SK-N-SH treated with all-trans-retinoic acid at 6 μM for 48 hours (cell line): ENCODE data around the gene PLA2G12B.

Source experiments
- ATAC-seq: fragments of 200-7000 bp; cut with Tn5 transposase; 3 replicates; pipeline ENCODE4 v1.9.1; 2020; ENCODE audit warnings: mild to moderate bottlenecking, moderate library complexity
- ARNTL ChIP-seq: fragments of 450-650 bp; formaldehyde crosslinking; IDR thresholded peaks from 2 replicates; pipeline ENCODE4 v1.5.0; 2020; ENCODE audit warnings: low read depth, mild to moderate bottlenecking, moderate library complexity, borderline replicate concordance
- BACH2 ChIP-seq: fragments of 250-450 bp; sonication (Bioruptor Pico); IDR thresholded peaks from 2 replicates; pipeline ENCODE4 v1.9.0; 2021; ENCODE audit warnings: mild to moderate bottlenecking, borderline replicate concordance
- CSDC2 ChIP-seq: fragments of 250-450 bp; sonication (Bioruptor Pico); IDR thresholded peaks from 2 replicates; pipeline ENCODE4 v1.5.0; 2020; ENCODE audit warnings: mild to moderate bottlenecking, moderate library complexity
- ESRRG ChIP-seq: fragments of 250-450 bp; sonication (Bioruptor Pico); IDR thresholded peaks from 2 replicates; pipeline ENCODE4 v1.6.1; 2021; ENCODE audit warnings: mild to moderate bottlenecking
- GLIS3 ChIP-seq: fragments of 250-450 bp; sonication (Bioruptor Pico); IDR thresholded peaks from 2 replicates; pipeline ENCODE4 v1.5.0; 2020; ENCODE audit warnings: mild to moderate bottlenecking, moderate library complexity
- ISL1 ChIP-seq: fragments of 250-450 bp; sonication (Bioruptor Pico); IDR thresholded peaks from 2 replicates; pipeline ENCODE4 v2.1.2; 2022; ENCODE audit warnings: mild to moderate bottlenecking, moderate library complexity
- OSR1 ChIP-seq: fragments of 250-450 bp; sonication (Bioruptor Pico); IDR thresholded peaks from 2 replicates; pipeline ENCODE4 v1.8.0; 2022; ENCODE audit warnings: moderate library complexity, mild to moderate bottlenecking, inconsistent platforms
- PPARA ChIP-seq: fragments of 250-450 bp; sonication (Bioruptor Pico); IDR thresholded peaks from 2 replicates; pipeline ENCODE4 v1.5.0; 2020; ENCODE audit warnings: mild to moderate bottlenecking, borderline replicate concordance
- RARB ChIP-seq: fragments of 250-450 bp; sonication (Bioruptor Pico); IDR thresholded peaks from 2 replicates; pipeline ENCODE4 v1.8.0; 2021; ENCODE audit warnings: mild to moderate bottlenecking, moderate library complexity
- SNAI2 ChIP-seq: fragments of 250-450 bp; sonication (Bioruptor Pico); IDR thresholded peaks from 2 replicates; pipeline ENCODE4 v1.5.0; 2020; ENCODE audit warnings: mild to moderate bottlenecking, moderate library complexity
- TCF4 ChIP-seq: fragments of 250-450 bp; sonication (Bioruptor Pico); IDR thresholded peaks from 2 replicates; pipeline ENCODE4 v1.8.0; 2021; ENCODE audit warnings: mild to moderate bottlenecking, moderate library complexity, borderline replicate concordance
- ZC3H10 ChIP-seq: fragments of 250-450 bp; sonication (Bioruptor Pico); IDR thresholded peaks from 2 replicates; pipeline ENCODE4 v1.5.1; 2021; ENCODE audit warnings: mild to moderate bottlenecking, moderate library complexity
- ZFP3 ChIP-seq: fragments of 250-450 bp; sonication (Bioruptor Pico); IDR thresholded peaks from 2 replicates; pipeline ENCODE4 v1.5.0; 2020; ENCODE audit warnings: mild to moderate bottlenecking, moderate library complexity
- ZFP30 ChIP-seq: fragments of 450-650 bp; formaldehyde crosslinking; IDR thresholded peaks from 2 replicates; pipeline ENCODE4 v1.5.0; 2022; ENCODE audit warnings: mild to moderate bottlenecking, moderate library complexity
- ZNF565 ChIP-seq: fragments of 450-650 bp; formaldehyde crosslinking; conservative IDR thresholded peaks from 2 replicates; pipeline ENCODE4 v1.5.0; 2020; ENCODE audit warnings: low read depth, mild to moderate bottlenecking, moderate library complexity
- ZNF70 ChIP-seq: fragments of 450-650 bp; formaldehyde crosslinking; IDR thresholded peaks from 2 replicates; pipeline ENCODE4 v1.5.0; 2020; ENCODE audit warnings: mild to moderate bottlenecking, moderate library complexity
- ZNF8 ChIP-seq: fragments of 450-650 bp; formaldehyde crosslinking; IDR thresholded peaks from 2 replicates; pipeline ENCODE4 v1.5.0; 2020; ENCODE audit warnings: mild to moderate bottlenecking, moderate library complexity
- TF ChIP-seq, protein P1 (sequence below): fragments of 250-450 bp; sonication (Bioruptor Pico); IDR thresholded peaks from 2 replicates; pipeline ENCODE4 v1.5.0; 2020; ENCODE audit warnings: mild to moderate bottlenecking, moderate library complexity
- TF ChIP-seq, protein P2 (sequence below): fragments of 250-450 bp; sonication (Bioruptor Pico); IDR thresholded peaks from 2 replicates; pipeline ENCODE4 v1.5.1; 2020; ENCODE audit warnings: low read depth, mild to moderate bottlenecking, moderate library complexity
- TF ChIP-seq, protein P3 (sequence below): fragments of 250-450 bp; sonication (Bioruptor Pico); IDR thresholded peaks from 2 replicates; pipeline ENCODE4 v1.8.0; 2020; ENCODE audit warnings: mild to moderate bottlenecking, moderate library complexity, borderline replicate concordance

Gene PLA2G12B

DNA sequence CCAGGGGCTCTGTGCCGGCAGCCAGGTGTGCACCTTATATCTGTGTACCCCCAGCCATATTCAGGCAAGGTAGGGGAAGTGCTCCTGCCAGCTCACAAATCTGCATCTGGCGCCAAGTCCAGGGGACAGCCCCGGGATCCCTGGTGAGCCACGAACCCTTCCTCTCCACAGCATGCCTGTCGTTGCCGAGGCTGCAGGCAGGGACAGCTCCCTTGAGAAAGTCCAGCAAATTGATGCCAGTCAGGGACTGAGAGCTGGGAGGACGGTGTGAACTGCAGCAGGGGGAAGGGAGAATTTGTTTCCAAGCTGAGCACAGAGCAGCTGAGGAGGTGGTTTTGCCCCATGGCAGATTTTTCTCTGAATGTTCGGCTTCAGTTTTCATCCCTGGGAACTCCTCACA is 919 bp downstream of the PLA2G12B start:
- peak; percentile 40; the same call in 2 of the 3 replicates for ATAC-seq

DNA sequence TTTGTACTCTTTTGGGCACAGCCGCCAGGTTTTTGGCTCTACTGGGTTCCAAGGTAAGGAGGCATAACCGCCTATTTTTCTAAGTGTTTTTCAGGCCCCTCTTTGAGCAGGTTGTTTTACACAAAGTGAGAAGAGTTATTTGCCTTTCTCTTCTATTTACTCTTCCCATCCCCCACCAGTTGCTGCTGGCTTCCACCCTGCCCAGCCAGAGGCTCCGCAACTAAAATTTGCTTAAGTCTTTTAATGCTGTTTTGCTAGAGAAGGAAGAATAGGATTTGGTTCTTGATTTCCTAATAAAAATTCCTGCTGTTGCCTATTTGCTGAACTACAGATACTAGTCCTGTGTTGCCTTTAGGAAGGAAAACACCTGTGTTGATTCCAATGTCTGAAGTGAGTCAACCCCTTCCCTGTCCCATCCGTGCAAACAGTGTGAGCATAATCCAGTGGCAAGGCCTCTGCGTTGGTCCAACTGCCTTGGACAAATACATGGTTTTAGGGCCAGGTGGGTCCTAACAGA is 1.9 kb downstream of the PLA2G12B start:
- TF ChIP-seq ZNF8 (CRISPR knock-in tag) (no peak), CSDC2 (CRISPR knock-in tag) (no peak)
- TF ChIP-seq, all 23 proteins: peak for 0
- ATAC-seq: no peak

More for the DNA sequence above, 919 bp downstream of the PLA2G12B start:
- no peak for TF ChIP-seq RARB (CRISPR knock-in tag)
- TF ChIP-seq, protein P1, sequence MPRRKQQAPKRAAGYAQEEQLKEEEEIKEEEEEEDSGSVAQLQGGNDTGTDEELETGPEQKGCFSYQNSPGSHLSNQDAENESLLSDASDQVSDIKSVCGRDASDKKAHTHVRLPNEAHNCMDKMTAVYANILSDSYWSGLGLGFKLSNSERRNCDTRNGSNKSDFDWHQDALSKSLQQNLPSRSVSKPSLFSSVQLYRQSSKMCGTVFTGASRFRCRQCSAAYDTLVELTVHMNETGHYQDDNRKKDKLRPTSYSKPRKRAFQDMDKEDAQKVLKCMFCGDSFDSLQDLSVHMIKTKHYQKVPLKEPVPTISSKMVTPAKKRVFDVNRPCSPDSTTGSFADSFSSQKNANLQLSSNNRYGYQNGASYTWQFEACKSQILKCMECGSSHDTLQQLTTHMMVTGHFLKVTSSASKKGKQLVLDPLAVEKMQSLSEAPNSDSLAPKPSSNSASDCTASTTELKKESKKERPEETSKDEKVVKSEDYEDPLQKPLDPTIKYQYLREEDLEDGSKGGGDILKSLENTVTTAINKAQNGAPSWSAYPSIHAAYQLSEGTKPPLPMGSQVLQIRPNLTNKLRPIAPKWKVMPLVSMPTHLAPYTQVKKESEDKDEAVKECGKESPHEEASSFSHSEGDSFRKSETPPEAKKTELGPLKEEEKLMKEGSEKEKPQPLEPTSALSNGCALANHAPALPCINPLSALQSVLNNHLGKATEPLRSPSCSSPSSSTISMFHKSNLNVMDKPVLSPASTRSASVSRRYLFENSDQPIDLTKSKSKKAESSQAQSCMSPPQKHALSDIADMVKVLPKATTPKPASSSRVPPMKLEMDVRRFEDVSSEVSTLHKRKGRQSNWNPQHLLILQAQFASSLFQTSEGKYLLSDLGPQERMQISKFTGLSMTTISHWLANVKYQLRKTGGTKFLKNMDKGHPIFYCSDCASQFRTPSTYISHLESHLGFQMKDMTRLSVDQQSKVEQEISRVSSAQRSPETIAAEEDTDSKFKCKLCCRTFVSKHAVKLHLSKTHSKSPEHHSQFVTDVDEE (CRISPR knock-in tag): no peak
- no peak for TF ChIP-seq ZNF565
- no peak for TF ChIP-seq ARNTL (CRISPR knock-in tag)
- TF ChIP-seq, protein P2, sequence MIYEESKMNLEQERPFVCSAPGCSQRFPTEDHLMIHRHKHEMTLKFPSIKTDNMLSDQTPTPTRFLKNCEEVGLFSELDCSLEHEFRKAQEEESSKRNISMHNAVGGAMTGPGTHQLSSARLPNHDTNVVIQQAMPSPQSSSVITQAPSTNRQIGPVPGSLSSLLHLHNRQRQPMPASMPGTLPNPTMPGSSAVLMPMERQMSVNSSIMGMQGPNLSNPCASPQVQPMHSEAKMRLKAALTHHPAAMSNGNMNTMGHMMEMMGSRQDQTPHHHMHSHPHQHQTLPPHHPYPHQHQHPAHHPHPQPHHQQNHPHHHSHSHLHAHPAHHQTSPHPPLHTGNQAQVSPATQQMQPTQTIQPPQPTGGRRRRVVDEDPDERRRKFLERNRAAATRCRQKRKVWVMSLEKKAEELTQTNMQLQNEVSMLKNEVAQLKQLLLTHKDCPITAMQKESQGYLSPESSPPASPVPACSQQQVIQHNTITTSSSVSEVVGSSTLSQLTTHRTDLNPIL: no peak
- no peak for TF ChIP-seq ZFP30
- TF ChIP-seq ZC3H10 (CRISPR knock-in tag): no peak
- TF ChIP-seq PPARA (CRISPR knock-in tag): no peak
- no peak for TF ChIP-seq ZNF8 (CRISPR knock-in tag)
- TF ChIP-seq ESRRG: no peak
- no peak for TF ChIP-seq ISL1
- no peak for TF ChIP-seq ZNF70
- TF ChIP-seq CSDC2 (CRISPR knock-in tag): no peak
- no peak for TF ChIP-seq OSR1
- TF ChIP-seq GLIS3: no peak
- no peak for TF ChIP-seq TCF4 (CRISPR knock-in tag)
- TF ChIP-seq, all 23 proteins: peak for 0

DNA sequence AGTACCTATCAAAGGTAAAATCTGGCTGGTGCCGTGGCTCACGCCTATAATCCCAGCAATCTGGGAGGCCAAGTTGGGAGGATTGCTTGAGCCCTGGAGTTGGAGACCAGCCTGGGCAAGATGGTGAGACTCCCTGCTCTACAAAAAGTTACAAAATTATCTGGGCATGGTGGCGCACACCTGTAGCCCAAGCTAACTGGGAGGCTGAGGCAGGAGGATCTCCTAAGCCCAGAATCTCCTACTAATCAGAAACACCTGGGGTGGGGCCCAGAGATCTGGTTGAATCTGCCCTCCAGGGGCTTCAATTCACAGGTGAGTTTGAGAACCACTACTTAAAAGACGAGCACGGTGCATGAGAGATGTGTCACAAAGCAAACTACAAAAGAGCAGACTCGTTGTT is 2.4 kb downstream of the PLA2G12B start:
- ATAC-seq: no peak
- no peak for TF ChIP-seq ZFP3 (CRISPR knock-in tag)
- TF ChIP-seq, protein P1 (CRISPR knock-in tag): no peak
- TF ChIP-seq GLIS3: no peak
- no peak for TF ChIP-seq BACH2 (CRISPR knock-in tag)
- TF ChIP-seq SNAI2 (CRISPR knock-in tag): no peak
- TF ChIP-seq TCF4 (CRISPR knock-in tag): no peak
- TF ChIP-seq ZNF70: no peak
- no peak for TF ChIP-seq ARNTL (CRISPR knock-in tag)
- TF ChIP-seq PPARA (CRISPR knock-in tag): no peak
- TF ChIP-seq ZFP30: no peak
- no peak for TF ChIP-seq ISL1
- TF ChIP-seq, protein P3, sequence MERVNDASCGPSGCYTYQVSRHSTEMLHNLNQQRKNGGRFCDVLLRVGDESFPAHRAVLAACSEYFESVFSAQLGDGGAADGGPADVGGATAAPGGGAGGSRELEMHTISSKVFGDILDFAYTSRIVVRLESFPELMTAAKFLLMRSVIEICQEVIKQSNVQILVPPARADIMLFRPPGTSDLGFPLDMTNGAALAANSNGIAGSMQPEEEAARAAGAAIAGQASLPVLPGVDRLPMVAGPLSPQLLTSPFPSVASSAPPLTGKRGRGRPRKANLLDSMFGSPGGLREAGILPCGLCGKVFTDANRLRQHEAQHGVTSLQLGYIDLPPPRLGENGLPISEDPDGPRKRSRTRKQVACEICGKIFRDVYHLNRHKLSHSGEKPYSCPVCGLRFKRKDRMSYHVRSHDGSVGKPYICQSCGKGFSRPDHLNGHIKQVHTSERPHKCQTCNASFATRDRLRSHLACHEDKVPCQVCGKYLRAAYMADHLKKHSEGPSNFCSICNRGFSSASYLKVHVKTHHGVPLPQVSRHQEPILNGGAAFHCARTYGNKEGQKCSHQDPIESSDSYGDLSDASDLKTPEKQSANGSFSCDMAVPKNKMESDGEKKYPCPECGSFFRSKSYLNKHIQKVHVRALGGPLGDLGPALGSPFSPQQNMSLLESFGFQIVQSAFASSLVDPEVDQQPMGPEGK (CRISPR knock-in tag): no peak

DNA sequence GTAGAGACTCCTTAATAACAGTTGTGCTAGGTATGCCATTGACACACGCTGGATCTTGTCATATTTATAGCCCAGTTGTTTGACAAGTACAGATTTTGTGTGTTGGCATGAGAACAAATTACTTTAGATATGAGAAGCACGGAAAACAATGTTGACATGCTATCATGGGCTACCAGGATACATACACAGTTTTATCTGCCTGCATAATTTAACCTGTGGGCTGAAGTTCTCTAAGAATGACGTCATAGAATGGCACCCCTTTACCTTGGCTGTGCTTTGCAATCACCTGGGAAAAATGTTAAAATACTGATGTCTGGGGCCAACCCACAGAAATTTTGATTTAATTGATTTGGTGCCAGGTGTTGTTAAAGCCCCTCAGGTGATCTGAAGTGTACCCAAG is 2.8 kb downstream of the PLA2G12B start:
- TF ChIP-seq, protein P1 (CRISPR knock-in tag): no peak
- TF ChIP-seq BACH2 (CRISPR knock-in tag) (no peak), OSR1 (no peak)
- no peak for ATAC-seq
